Measurements from ENCODE around the gene KCNJ15. TPM values are rescaled to one million over a fixed set of nuclear protein-coding genes. Genes with fewer than 3 reads are reported as not detected.

KCNJ15 gene
- total RNA-seq, 2 donors from 2014 or later = 0.17 to 0.21 TPM

GRCh38 chr21:38346286-38346685 lies 89.5 kb downstream of the KCNJ15 start:
- Histone ChIP-seq H3K9me3 (no peaks in the 10 kb centered on the region), H3K4me1 (no peaks in the 10 kb centered on the region), H3K36me3 (no peaks in the 10 kb centered on the region), H3K27me3 (no peaks in the 10 kb centered on the region), H3K4me3 (no peak overlapping the region), H3K9ac (ENCODE audit: low read depth in 2 of 2, low read length in 2 of 2) (no peak overlapping the region), H3K27ac (no peak overlapping the region)
- intact Hi-C loops (cut with DNase I) = no loop called here
- DNase-seq = no peak
- no peak for TF ChIP-seq CTCF (IDR thresholded peaks at IDR 0.05)

GRCh38 chr21:38349111-38349746 lies 92.4 kb downstream of the KCNJ15 start:
- H3K36me3 ChIP-seq = no peaks in the 10 kb centered on the region
- no peak overlapping the region for H3K4me3 ChIP-seq
- intact Hi-C loops (cut with DNase I) = no loop called here
- H3K27ac ChIP-seq = no peak overlapping the region
- H3K27me3 ChIP-seq = no peaks in the 10 kb centered on the region
- TF ChIP-seq CTCF (IDR thresholded peaks at IDR 0.05) = no peak
- no peaks in the 10 kb centered on the region for H3K4me1 ChIP-seq
- no peaks in the 10 kb centered on the region for H3K9me3 ChIP-seq
- H3K9ac ChIP-seq (ENCODE audit: low read depth in 2 of 2, low read length in 2 of 2) = no peak overlapping the region
- DNase-seq = no peak

- Histone ChIP-seq H3K27me3 (no peaks in the 10 kb centered on the region), H3K9me3 (no peaks in the 10 kb centered on the region), H3K9ac (ENCODE audit: low read depth in 2 of 2, low read length in 2 of 2) (no peak overlapping the region), H3K4me1 (no peaks in the 10 kb centered on the region), H3K27ac (no peak overlapping the region), H3K36me3 (no peaks in the 10 kb centered on the region), H3K4me3 (no peak overlapping the region)
- intact Hi-C loops (cut with DNase I) = loop anchor here (5.0 to 10.0 kb wide), 2 partner anchors 635 to 673 kb away; no protein-coding TSS in a partner anchor
- no peak for DNase-seq
- TF ChIP-seq CTCF (IDR thresholded peaks at IDR 0.05) = no peak
Observed at GRCh38 chr21:38349977-38350376, 93.2 kb downstream of the KCNJ15 start.

GRCh38 chr21:38350684-38351083 lies 93.9 kb downstream of the KCNJ15 start:
- no peak for DNase-seq
- Histone ChIP-seq H3K36me3 (no peaks in the 10 kb centered on the region), H3K4me3 (no peak overlapping the region), H3K9ac (ENCODE audit: low read depth in 2 of 2, low read length in 2 of 2) (no peak overlapping the region), H3K27me3 (no peaks in the 10 kb centered on the region), H3K27ac (no peak overlapping the region), H3K4me1 (no peaks in the 10 kb centered on the region), H3K9me3 (no peaks in the 10 kb centered on the region)
- intact Hi-C loops (cut with DNase I) = loop anchor here (5.0 to 10.0 kb wide), 2 partner anchors 636 to 673 kb away; no protein-coding TSS in a partner anchor
- no peak for TF ChIP-seq CTCF (IDR thresholded peaks at IDR 0.05)

GRCh38 chr21:38351176-38351959 lies 94.6 kb downstream of the KCNJ15 start:
- H3K36me3 ChIP-seq = no peaks in the 10 kb centered on the region
- no peaks in the 10 kb centered on the region for H3K27me3 ChIP-seq
- TF ChIP-seq CTCF (IDR thresholded peaks at IDR 0.05) = no peak
- no peak for DNase-seq
- intact Hi-C loops (cut with DNase I) = loop anchor here (5.0 to 10.0 kb wide), 2 partner anchors 637 to 674 kb away; no protein-coding TSS in a partner anchor
- no peaks in the 10 kb centered on the region for H3K9me3 ChIP-seq
- H3K27ac ChIP-seq = no peak overlapping the region
- no peak overlapping the region for H3K4me3 ChIP-seq
- H3K4me1 ChIP-seq = no peaks in the 10 kb centered on the region
- no peak overlapping the region for H3K9ac ChIP-seq (ENCODE audit: low read depth in 2 of 2, low read length in 2 of 2)
